ENCODE data around the gene RNASEH2C.

The RNASEH2C gene

GRCh38 chr11:65680192-65680743 is 40.3 kb downstream of the RNASEH2C start:
- no peak for DNase-seq

- no peak for DNase-seq
Measured at GRCh38 chr11:65672982-65673381, 47.6 kb downstream of the RNASEH2C start.

- DNase-seq: no peak
Measured at GRCh38 chr11:65672180-65672860, 48.3 kb downstream of the RNASEH2C start.
